GM18861 (cell line): ENCODE data around the gene ADAMTS8.

ENCODE experiments used
- ATAC-seq: cut with Tn5 transposase; IDR thresholded peaks from one replicate; pipeline ENCODE4 v1.9.1; 2021; ENCODE audit not compliant: unreplicated experiment

Gene ADAMTS8

GRCh38 chr11:130420478-130421198, 7.8 kb downstream of the ADAMTS8 start:
- no peak for ATAC-seq

GRCh38 chr11:130418756-130419155, 9.7 kb downstream of the ADAMTS8 start:
- no peak for ATAC-seq

DNA sequence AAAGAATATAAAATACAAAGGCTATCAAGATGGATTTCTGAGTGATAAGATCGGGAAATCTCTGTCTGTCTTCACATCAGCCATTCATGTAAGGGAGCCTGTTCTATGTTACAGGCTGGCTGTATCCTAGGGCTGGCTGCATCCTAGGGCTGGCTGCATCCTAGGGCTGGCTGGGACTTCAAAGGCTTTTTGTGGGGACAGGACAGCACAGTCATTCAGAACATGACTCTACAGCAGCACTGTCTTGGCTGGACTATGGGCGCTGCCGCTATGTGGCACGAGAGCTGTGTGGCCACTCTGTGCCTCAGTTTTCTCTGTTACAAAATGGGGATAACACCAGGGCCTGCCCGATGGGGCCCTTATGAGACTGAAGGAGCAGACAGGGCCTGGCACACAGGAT, 10.2 kb downstream of the ADAMTS8 start:
- ATAC-seq: no peak

GRCh38 chr11:130416906-130417305, 11.5 kb downstream of the ADAMTS8 start:
- no peak for ATAC-seq

DNA sequence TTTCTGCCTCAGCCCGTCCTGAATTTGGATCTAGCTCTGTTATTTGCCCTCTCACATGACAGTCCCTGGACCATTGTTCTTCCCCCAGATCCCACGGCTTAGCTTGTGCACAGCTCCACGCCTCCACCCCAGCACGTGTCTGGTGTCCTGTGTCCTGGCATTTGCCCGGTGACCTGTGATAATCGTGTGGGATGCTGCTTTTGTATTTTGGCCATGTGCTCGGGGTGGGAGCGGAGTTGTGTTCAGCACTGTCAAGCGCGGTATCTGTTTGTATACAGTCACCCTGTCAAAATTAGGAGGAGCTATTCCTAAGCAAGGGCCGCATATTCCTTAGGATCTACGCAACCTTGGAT, 11.9 kb downstream of the ADAMTS8 start:
- ATAC-seq: no peak

DNA sequence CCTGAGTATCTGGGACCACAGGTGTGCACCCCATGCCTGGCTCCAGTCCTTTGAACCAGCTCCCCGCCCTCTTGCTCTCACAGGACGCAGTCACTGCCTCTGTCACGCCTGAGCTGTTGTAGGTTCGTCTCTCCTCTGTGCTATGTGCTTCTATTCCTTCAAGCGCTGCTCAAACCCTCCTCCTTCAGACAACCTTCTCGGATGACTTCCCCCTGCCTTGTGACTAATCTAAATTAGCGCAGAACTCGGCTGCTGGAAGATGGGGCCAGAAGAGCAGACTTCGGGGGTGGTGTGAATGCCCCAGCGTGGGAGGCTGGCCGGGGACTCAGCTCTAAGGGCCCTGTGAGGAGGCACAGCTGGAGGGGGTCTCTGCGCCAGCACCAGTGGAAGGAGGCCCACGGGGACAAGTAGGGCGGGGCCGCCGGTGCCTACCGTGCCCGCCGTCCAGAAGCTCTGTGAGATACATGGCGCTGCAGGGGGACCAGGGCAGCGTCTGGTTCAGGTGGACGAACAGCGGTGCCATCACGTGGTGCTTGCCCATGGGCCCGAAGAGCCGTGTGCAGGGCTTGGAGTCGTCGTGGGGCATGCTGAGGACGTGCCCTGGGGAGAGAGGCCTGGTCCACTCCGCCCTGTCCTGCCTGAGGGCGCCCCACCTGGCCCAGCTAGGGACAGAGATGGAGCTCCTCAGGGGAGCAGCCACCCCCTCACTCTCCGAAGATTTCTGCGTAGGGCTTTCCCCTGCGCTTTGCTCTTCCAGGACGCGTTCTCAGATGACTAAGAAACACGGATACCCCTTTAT, 12.5 kb downstream of the ADAMTS8 start:
- ATAC-seq: no peak

DNA sequence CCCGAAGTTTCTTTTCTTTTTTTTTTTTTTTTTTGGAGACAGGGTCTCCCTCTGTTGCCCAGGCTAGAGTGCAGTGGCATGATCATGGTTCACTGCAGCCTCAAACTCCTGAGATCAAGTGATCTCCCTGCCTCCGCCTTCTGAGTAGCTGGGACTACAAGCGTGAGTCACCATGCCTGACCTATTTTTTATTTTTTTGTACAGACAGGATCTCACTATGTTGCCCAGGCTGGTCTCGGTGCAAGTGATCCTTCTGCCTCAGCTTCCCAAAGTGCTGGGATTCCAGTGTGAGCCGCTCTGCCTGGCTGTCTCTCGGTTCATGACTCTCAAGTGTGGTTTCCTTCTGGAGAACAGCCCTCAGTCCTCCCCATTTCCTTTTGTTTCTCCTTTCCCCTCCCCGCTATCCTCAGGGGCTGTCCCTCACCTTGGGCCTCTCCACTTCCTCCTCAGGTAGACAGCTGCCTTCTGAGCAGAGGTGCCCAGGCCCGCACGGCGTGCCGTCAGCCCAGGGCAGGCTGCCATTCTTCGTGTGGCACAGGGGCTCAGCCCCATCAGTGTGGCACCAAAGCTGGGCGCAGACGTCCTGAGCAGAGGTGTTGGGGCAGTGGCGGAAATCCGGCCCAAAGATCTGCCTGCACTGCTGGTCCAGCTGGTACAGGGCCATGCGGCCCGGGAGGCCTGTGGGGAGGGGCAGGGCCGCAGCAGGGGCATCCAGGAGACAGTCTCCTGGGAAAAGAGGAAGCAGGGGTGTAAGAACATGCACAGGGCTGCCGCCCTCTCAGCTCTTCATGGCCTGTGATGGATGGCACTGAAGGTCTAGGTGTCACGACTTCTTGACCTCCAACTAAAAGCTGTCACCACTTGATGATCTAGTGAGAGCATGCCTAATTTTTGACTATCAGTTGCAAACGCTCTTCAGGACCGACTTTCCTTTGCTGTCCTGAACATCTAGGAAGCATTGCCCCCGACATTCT, 14.0 kb downstream of the ADAMTS8 start:
- no peak for ATAC-seq

DNA sequence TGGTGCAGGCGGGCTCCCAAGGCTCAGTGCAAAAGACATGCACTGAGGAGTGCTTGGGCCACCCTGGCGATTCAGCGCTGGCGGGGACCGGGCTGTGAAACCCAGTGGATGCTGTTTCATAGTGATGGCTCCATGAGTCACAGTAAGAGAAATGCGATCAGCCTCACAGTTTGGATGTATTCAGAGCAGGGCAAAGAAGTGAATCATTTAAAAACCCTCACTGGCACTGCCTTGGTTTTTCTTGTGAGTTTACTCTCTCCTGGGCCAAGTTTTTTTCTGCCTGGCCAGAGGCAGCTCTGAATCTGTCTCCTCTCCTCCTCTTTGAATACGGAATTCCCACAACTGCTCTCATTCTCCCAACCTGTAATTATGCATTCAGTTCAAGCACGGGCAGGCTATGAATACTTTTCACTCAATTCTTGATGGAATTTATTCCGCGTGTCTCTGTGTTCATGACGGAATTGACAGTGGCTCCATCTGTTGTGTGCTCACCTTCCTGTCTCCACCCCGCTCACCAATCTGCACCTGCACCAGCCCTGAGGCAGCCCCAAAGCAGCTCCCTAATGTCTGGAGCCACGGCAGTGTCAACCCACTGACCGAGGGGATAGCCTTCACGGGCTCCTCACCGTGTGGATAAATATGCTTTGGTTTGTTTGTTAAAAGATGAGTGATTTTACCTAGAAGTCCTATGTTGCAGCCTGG, 14.9 kb downstream of the ADAMTS8 start:
- no peak for ATAC-seq

DNA sequence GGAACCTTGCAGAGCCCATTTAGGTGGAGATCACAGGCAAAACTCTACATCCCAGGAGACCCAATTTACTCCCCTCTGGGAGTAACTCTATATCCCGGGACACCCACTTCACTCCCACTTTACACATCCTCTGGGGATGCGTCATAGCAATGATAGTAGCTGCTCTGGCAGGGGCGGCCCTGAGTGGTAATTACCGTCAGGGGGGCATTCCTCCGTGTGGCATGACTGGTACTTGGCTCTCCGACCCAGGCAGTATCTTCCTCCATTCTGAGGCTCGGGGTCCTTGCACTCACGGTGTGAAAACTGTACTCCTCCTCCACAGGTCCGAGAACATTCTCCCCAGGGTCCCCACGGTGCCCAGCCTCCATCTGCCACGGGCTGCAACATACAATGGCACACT, 17.2 kb downstream of the ADAMTS8 start:
- ATAC-seq: no peak

DNA sequence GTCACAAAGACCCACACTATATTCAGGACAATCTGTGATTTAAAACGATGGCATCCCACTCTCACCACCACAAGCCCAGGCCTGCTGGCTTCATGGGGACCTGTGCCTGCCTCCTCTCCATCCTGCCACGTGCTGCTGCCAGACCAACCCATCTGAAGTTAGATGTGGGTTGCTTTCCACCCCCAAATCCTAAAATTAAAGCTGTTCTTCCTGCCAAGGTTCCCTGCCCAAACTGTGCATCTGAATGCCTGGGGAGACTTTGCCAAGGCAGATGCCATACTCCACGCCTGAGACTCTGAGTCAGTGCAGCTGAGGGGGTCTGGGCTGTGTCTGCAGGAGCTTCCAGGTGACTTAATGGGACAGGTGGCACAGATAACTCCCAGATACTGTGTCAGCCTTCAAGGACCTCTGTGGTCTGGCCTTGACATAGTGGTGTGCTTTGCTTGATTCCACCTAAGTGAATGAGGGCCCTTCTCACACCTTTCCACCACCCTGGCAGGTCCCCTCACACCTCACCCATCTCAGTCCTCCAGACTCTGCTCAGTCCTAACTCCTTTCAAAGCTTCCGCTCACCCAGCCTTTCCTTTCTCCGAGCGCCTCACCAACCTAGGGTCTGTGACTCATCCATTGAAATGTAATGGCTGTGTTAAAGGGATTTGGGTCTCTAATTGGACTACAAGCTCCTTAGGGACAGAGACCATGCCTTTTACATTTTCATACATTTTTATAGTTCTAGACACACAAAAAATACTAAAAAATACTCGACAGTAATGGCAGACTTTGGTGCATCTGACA, 18.6 kb downstream of the ADAMTS8 start:
- ATAC-seq: no peak

- no peak for ATAC-seq
Measured at GRCh38 chr11:130408901-130409300, 19.5 kb downstream of the ADAMTS8 start.

GRCh38 chr11:130408401-130408890, 20.0 kb downstream of the ADAMTS8 start:
- no peak for ATAC-seq

- ATAC-seq: no peak
Measured at GRCh38 chr11:130407978-130408377, 20.4 kb downstream of the ADAMTS8 start.

DNA sequence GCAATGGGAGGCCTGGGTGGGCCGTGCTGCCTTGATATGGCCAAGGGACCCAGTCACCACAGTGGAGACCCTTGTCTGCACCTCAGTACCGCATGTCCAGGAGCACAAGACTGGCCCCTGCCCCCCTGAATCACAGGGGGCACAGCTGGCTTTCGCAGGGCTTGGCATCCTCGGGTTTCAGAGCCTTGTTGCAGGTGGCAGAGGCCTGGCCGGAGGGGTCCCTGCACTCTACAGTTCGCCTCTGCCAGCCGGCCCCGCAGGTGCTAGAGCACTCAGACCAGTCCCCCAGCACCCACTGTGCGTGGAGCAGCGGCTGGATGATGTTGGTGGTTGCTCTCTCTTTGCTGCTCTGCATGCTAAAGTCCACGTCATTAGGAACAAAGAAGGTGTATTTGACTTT, 23.0 kb downstream of the ADAMTS8 start:
- no peak for ATAC-seq

- ATAC-seq: no peak
Measured at GRCh38 chr11:130404727-130405126, 23.7 kb downstream of the ADAMTS8 start.

GRCh38 chr11:130403967-130404366, 24.4 kb downstream of the ADAMTS8 start:
- no peak for ATAC-seq

DNA sequence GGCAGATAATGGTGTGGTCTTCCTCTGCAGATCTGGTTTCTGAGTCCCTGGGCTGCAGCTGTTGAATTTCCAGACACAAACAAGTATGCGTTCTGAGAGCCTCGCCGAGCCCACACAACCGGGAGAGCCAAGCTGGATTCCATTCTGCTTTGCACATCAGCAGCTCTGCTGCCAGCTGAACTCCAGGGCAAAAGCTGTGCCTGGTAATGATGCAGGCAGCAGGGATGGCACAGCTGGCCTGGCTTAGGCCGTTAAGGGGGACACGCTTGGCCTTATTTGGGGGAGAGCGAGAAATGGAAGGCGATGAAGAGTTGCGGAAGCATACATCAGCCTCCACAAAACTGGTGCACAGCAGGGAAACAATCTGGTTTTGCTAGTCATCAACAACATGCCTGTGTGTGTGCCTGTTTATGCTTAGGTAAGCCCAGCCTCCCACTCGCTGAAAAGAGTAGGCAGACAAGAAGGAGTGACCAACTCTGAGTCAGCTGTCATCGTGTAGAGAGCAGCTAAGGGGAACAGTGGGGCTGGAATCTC, 25.1 kb downstream of the ADAMTS8 start:
- ATAC-seq: no peak

- no peak for ATAC-seq
Measured at GRCh38 chr11:130402570-130402969, 25.8 kb downstream of the ADAMTS8 start.

- no peak for ATAC-seq
Measured at GRCh38 chr11:130400781-130401483, 27.5 kb downstream of the ADAMTS8 start.
